ENCODE measurements around the gene OSBPL5. TPM values are rescaled to one million over a fixed set of nuclear protein-coding genes. Genes with fewer than 3 reads are reported as not detected.

The OSBPL5 gene
- total and polyA plus RNA-seq, 5 donors = 10.3 to 19.1 (median 15.2) TPM

DNA sequence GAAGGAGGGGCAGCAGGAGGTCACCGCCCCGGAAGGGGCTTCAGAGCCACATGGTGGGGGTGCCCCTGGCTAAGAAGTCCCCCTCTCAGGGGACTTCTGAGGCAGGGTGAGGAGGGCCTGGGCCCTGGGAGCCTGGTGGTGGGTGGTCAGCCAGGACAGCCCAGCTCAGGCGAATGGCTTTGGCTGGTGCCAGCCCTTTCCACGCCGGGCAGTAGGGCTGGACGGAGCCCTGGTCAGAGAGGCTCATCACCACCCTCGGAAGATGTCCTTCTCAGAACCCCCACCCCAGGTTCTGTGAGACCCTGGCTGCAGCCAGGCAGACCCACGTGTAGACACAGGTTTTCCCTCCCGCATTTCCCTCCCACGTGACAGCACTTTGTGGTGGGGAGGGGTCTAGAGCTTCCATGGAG, 35.9 kb downstream of the OSBPL5 start:
- Histone ChIP-seq H3K4me1 (ENCODE audit: control insufficient read depth, insufficient read depth, low read length) (no peaks in the 10 kb centered on the region), H3K27ac (ENCODE audit: low read length) (no peak overlapping the region), H3K27me3 (ENCODE audit: control insufficient read depth, insufficient read depth) (no peaks in the 10 kb centered on the region), H3K4me3 (ENCODE audit: low read length) (no peak overlapping the region), H3K9me3 (ENCODE audit: control insufficient read depth, low read length) (no peaks in the 10 kb centered on the region)
- intact Hi-C loops (cut with DNase I) = loop anchor here in 1 of 4 donors (10.0 kb wide), 1 partner anchor 46 kb away; no protein-coding TSS in a partner anchor
- DNase-seq (no peak), ATAC-seq (no peak)
- 68% methylated on average over 10 of the region's 10 CpGs for WGBS

DNA sequence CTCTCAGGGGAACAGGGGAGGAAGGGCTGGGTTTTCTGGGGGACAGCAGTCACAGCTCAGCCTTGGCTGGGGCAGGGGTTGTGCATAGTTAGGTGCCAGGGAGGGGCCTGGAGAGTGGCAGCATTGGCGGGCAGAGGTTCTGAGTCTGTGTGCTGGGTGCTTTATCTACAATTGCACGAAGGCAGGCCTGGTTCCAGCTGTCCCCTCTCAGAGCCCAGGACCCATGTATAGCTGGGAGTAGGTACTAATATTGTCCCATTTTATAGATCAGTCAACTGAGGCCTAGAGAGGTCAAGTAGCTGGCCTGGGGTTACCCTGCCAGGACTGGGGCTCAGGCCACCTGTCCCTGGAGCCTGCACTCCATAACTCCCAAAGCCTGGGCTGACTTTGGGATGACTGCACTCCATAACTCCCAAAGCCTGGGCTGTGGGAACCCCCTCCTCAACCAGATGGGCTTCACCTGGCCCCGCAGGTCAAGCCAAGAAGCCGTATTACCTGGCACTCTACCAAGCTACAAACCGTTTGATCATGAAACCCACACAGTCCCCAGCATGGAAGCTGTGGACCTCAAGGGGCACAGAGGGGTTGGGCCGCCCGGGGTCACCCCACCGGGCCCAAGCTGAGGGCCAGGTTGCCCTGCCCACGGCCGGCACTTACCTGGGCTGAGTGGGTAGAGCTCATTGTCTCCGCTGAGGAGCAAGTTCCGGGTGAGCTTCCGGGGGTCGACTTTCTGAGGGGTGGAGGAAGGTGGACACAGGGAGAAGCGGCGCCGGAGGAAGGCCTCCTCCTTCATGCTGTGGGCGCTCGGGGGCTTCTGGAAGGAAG, 36.5 kb downstream of the OSBPL5 start:
- H3K9me3 ChIP-seq (ENCODE audit: control insufficient read depth, low read length) = no peaks in the 10 kb centered on the region
- WGBS = 89% methylated on average over 19 of the region's 19 CpGs
- ATAC-seq (no peak), DNase-seq (peak; percentile 18 to 55 (median 46))
- H3K27me3 ChIP-seq (ENCODE audit: control insufficient read depth, insufficient read depth) = no peaks in the 10 kb centered on the region
- intact Hi-C loops (cut with DNase I) = loop anchor here in 1 of 4 donors (10.0 kb wide), 1 partner anchor 46 kb away; no protein-coding TSS in a partner anchor
- H3K27ac ChIP-seq (ENCODE audit: low read length) = no peak overlapping the region
- H3K4me1 ChIP-seq (ENCODE audit: control insufficient read depth, insufficient read depth, low read length) = peaks cover 2% of the 10 kb centered on the region
- H3K4me3 ChIP-seq (ENCODE audit: low read length) = no peak overlapping the region

GRCh38 chr11:3127706-3128355, 37.3 kb downstream of the OSBPL5 start:
- WGBS = 66% methylated on average over 16 of the region's 16 CpGs
- no peak overlapping the region for H3K27ac ChIP-seq (ENCODE audit: low read length)
- intact Hi-C loops (cut with DNase I) = loop anchor here in 1 of 4 donors (10.0 kb wide), 1 partner anchor 47 kb away; no protein-coding TSS in a partner anchor
- peak; percentile 18 to 65 (median 52) for DNase-seq
- H3K9me3 ChIP-seq (ENCODE audit: control insufficient read depth, low read length) = no peaks in the 10 kb centered on the region
- H3K4me1 ChIP-seq (ENCODE audit: control insufficient read depth, insufficient read depth, low read length) = peaks cover 3% of the 10 kb centered on the region
- H3K4me3 ChIP-seq (ENCODE audit: low read length) = no peak overlapping the region
- no peaks in the 10 kb centered on the region for H3K27me3 ChIP-seq (ENCODE audit: control insufficient read depth, insufficient read depth)
- ATAC-seq = no peak

DNA sequence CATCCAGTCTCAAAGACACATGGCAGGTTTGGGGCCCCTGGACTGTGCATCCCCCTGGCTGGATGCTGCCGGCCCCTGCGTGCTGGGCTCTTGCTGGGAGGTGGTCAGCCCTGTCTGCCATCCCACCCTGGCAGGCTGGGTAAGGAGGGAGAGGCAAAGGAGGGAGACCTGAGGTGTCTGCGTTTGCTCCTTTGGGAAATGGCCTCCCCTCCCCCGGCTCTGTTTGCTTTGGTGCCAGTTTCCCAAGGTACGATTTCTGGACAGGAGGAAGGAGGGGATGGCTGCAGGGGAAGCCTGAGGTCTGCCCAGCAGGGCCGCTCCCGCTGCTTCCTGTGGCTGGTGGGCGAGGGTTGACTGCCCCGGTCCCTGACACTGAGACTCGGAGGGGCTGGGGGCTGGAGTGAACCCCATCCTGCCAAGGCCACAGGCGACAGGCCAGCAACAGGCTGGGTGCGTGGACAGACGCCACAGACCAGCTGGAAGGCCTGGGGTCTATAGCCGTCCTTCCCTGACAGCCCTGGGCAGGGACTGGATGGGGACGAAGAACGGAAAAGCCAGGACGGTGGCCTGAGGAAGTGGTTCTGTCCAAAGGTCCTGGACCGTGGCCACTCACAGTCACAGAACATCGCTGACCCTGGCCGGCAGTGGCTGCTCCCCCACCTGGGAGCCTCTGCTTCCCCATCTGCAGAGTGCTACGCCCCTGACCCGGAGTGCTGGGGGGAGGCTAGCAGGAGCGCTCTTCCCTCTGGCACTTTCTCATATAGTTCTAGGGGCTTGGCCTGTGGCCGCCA, 38.0 kb downstream of the OSBPL5 start:
- peaks cover 3% of the 10 kb centered on the region for H3K4me1 ChIP-seq (ENCODE audit: control insufficient read depth, insufficient read depth, low read length)
- peak in 1 of 2 donors; percentile 12 for ATAC-seq
- intact Hi-C loops (cut with DNase I) = loop anchor here in 1 of 4 donors (10.0 kb wide), 1 partner anchor 48 kb away; no protein-coding TSS in a partner anchor

DNA sequence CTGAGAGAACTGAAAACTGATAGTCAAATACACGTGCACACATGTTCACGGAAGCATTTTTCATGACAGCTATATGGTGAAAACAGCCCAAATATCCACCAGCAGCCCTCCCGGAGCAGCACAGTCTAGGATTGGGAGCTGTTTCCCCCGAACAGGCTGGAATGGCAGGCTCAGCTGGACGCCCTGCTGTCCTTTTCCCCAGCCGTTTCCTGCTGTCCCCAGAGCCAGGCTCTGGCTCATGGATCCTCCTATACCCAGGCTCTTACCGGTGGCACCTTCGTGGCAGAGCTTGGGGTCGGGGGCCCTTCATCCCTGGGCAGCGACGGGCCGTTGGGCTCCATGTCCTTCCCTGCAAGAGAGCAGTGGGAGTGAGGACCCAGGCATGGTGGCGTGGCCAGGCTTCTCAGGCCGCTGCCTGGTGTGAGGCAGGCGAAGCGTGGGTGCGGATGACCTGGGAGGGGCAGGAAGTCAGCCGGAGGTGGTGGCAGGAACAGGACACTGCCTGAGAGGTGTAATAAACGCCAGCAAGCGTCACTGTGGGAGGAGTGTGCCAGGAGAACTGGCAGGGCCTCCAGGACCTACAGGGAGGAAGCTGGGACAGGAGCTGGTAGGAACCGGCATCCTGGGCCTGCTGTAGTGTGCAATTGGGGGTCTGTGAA, 38.8 kb downstream of the OSBPL5 start:
- Histone ChIP-seq H3K27ac (ENCODE audit: low read length) (no peak overlapping the region), H3K4me1 (ENCODE audit: control insufficient read depth, insufficient read depth, low read length) (peaks cover 3% of the 10 kb centered on the region), H3K9me3 (ENCODE audit: control insufficient read depth, low read length) (no peaks in the 10 kb centered on the region), H3K4me3 (ENCODE audit: low read length) (no peak overlapping the region), H3K27me3 (ENCODE audit: control insufficient read depth, insufficient read depth) (no peaks in the 10 kb centered on the region)
- intact Hi-C loops (cut with DNase I) = loop anchor here in 1 of 4 donors (10.0 kb wide), 1 partner anchor 48 kb away; no protein-coding TSS in a partner anchor
- WGBS = 68% methylated on average over 21 of the region's 21 CpGs
- ATAC-seq (peak; percentile 35 to 67), DNase-seq (peak; percentile 67 to 84 (median 74))

More for the DNA sequence above, 38.0 kb downstream of the OSBPL5 start:
- Histone ChIP-seq H3K4me3 (ENCODE audit: low read length) (no peak overlapping the region), H3K9me3 (ENCODE audit: control insufficient read depth, low read length) (no peaks in the 10 kb centered on the region), H3K27ac (ENCODE audit: low read length) (no peak overlapping the region), H3K27me3 (ENCODE audit: control insufficient read depth, insufficient read depth) (no peaks in the 10 kb centered on the region)
- DNase-seq = peak; percentile 27 to 67 (median 59)
- 61% methylated on average over 24 of the region's 24 CpGs for WGBS

GRCh38 chr11:3124821-3125220, 40.3 kb downstream of the OSBPL5 start:
- Histone ChIP-seq H3K4me1 (ENCODE audit: control insufficient read depth, insufficient read depth, low read length) (peaks cover 3% of the 10 kb centered on the region), H3K4me3 (ENCODE audit: low read length) (no peak overlapping the region), H3K27ac (ENCODE audit: low read length) (no peak overlapping the region), H3K27me3 (ENCODE audit: control insufficient read depth, insufficient read depth) (no peaks in the 10 kb centered on the region), H3K9me3 (ENCODE audit: control insufficient read depth, low read length) (no peaks in the 10 kb centered on the region)
- WGBS = 78% methylated on average over 3 of the region's 3 CpGs
- intact Hi-C loops (cut with DNase I) = loop anchor here in 1 of 4 donors (10.0 kb wide), 1 partner anchor 50 kb away; no protein-coding TSS in a partner anchor
- ATAC-seq = no peak
- peak in 2 of 3 donors; percentile 35 to 48 for DNase-seq

DNA sequence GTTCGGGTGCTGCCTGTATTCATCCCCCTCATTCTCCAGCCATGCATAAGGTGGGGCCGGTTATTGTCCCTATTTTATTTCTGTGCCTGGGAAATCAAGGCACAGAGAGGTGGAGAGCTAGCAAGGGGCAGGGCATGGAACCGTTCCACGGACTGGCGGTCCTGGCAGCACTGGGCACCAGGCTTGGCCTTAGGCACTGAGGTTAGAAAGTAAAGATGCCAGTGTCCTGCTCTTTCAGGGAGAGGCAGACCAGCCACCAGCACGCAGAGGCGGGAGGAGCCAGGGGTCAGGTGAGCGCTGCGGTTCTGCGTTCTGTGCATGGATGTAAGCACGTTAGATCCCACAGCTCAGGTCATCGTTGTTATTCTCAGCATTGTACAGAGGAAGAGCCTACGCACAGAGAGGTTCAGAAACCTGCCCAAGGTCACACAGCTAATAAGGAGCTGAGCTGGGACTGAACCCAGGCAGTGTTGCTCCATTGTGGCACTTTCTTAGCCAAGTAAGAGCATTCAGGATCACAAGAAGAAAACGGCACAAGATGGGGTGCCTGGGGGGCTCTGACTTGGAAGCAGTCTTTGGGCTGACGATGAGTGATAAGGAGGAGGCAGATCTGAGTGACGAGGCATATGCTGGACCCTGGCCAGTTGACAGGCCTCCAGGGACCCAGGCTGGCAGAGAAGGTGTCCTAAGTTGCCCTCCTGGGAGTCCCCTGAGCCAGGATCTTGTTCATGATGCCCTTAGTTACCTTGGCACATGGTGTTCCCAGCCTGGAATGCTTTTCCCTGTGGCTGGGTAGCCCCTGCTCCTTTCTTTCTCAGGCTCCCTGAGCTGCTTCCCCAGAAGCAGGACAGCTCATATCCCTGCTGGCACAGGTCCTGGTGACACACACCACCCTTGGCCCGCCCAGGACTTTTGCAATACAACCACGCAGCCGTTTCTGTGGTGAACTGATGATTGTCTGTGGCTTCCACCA, 41.1 kb downstream of the OSBPL5 start:
- Histone ChIP-seq H3K27ac (ENCODE audit: low read length) (peak overlapping the region; percentile 28), H3K9me3 (ENCODE audit: control insufficient read depth, low read length) (no peaks in the 10 kb centered on the region), H3K4me1 (ENCODE audit: control insufficient read depth, insufficient read depth, low read length) (peaks cover 3% of the 10 kb centered on the region), H3K27me3 (ENCODE audit: control insufficient read depth, insufficient read depth) (no peaks in the 10 kb centered on the region), H3K4me3 (ENCODE audit: low read length) (no peak overlapping the region)
- ATAC-seq (peak; percentile 76 to 82), DNase-seq (peak; percentile 90 to 95 (median 92))
- intact Hi-C loops (cut with DNase I) = loop anchor here in 1 of 4 donors (10.0 kb wide), 1 partner anchor 51 kb away; no protein-coding TSS in a partner anchor
- 71% methylated on average over 19 of the region's 19 CpGs for WGBS

DNA sequence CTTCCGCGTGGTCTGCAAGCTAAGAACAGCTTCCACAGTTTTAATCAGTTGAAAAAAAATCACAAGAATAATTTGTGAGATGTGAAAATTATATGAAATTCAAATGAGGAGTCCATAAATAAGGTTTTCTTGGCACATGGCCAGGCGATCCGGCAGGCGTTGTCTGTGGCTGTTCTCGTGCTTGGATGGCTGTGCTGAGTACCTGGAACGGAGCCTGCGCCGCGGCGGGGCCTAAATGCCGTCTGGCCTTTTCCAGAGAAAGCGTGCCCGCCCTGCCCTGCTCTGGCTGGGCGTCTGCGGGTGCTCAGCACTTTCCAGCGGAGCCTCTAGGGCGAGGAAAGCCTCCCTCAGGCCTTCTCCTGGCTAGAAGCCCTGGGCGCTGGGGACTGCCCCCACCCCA, 41.8 kb downstream of the OSBPL5 start:
- H3K4me1 ChIP-seq (ENCODE audit: control insufficient read depth, insufficient read depth, low read length) = peaks cover 3% of the 10 kb centered on the region
- H3K27me3 ChIP-seq (ENCODE audit: control insufficient read depth, insufficient read depth) = no peaks in the 10 kb centered on the region
- intact Hi-C loops (cut with DNase I) = loop anchor here in 1 of 4 donors (10.0 kb wide), 1 partner anchor 51 kb away; no protein-coding TSS in a partner anchor
- no peaks in the 10 kb centered on the region for H3K9me3 ChIP-seq (ENCODE audit: control insufficient read depth, low read length)
- DNase-seq (peak; percentile 89 to 93 (median 92)), ATAC-seq (peak; percentile 60 to 65)
- H3K4me3 ChIP-seq (ENCODE audit: low read length) = no peak overlapping the region
- peak overlapping the region; percentile 3 for H3K27ac ChIP-seq (ENCODE audit: low read length)
- WGBS = 56% methylated on average over 19 of the region's 19 CpGs

GRCh38 chr11:3122775-3123201, 42.3 kb downstream of the OSBPL5 start:
- Histone ChIP-seq H3K4me3 (ENCODE audit: low read length) (no peak overlapping the region), H3K9me3 (ENCODE audit: control insufficient read depth, low read length) (no peaks in the 10 kb centered on the region), H3K4me1 (ENCODE audit: control insufficient read depth, insufficient read depth, low read length) (peaks cover 3% of the 10 kb centered on the region), H3K27ac (ENCODE audit: low read length) (no peak overlapping the region), H3K27me3 (ENCODE audit: control insufficient read depth, insufficient read depth) (no peaks in the 10 kb centered on the region)
- ATAC-seq (no peak), DNase-seq (peak; percentile 21 to 64 (median 61))
- 91% methylated on average over 13 of the region's 13 CpGs for WGBS
- intact Hi-C loops (cut with DNase I) = loop anchor here in 1 of 4 donors (10.0 kb wide), 1 partner anchor 52 kb away; no protein-coding TSS in a partner anchor

All from right cardiac atrium (tissue), 5 donors.